ENCODE results near the gene HDAC4. TPM values are rescaled to one million over a fixed set of nuclear protein-coding genes. Genes with fewer than 3 reads are reported as not detected.

HDAC4 gene
- polyA plus RNA-seq, 2 of the 4 experiments (the other 2 are of a cell fraction), result 8.6 to 10.4 TPM

GRCh38 chr2:239137165-239137897, 263.5 kb downstream of the HDAC4 start:
- ChIA-PET CTCF (no interaction called here), POLR2A (no interaction called here)
- Histone ChIP-seq H3K9me3 (no peaks in the 10 kb centered on the region), H3K4me1 (no peaks in the 10 kb centered on the region), H3K27ac (no peak overlapping the region), H3K4me3 (no peak overlapping the region), H3K4me2 (no peak overlapping the region)
- ATAC-seq, result no peak
- TF ChIP-seq KDM1A (IDR thresholded peaks at IDR 0.05; ENCODE audit: low read depth) (no peak), SMC3 (IDR thresholded peaks at IDR 0.05) (no peak), GATA3 (IDR thresholded peaks at IDR 0.05; ENCODE audit: borderline replicate concordance) (no peak), NR3C1 (IDR thresholded peaks at IDR 0.05) (no peak), HOXB5 (CRISPR knock-in tag; IDR thresholded peaks at IDR 0.05) (no peak), EHMT2 (IDR thresholded peaks at IDR 0.05; ENCODE audit: low read depth) (no peak), ZC3H11A (IDR thresholded peaks at IDR 0.05) (no peak), RCOR1 (IDR thresholded peaks at IDR 0.05; ENCODE audit: low read depth, low read length) (no peak), PHF8 (IDR thresholded peaks at IDR 0.05; ENCODE audit: borderline replicate concordance, low read depth) (no peak), NPAS2 (CRISPR knock-in tag; IDR thresholded peaks at IDR 0.05; ENCODE audit: borderline replicate concordance) (no peak), RARB (CRISPR knock-in tag; IDR thresholded peaks at IDR 0.05) (no peak), RFX5 (IDR thresholded peaks at IDR 0.05) (no peak), BHLHE40 (IDR thresholded peaks at IDR 0.05; ENCODE audit: low read depth, low read length) (no peak), CBX8 (IDR thresholded peaks at IDR 0.05) (no peak), TFCP2L1 (CRISPR knock-in tag; IDR thresholded peaks at IDR 0.05) (no peak), MAFK (IDR thresholded peaks at IDR 0.05; ENCODE audit: partially characterized antibody) (no peak), CTCF (IDR thresholded peaks at IDR 0.05) (no peak)
- TF ChIP-seq, protein P1, sequence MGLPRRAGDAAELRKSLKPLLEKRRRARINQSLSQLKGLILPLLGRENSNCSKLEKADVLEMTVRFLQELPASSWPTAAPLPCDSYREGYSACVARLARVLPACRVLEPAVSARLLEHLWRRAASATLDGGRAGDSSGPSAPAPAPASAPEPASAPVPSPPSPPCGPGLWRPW (IDR thresholded peaks at IDR 0.05), result no peak
- TF ChIP-seq, protein P2, sequence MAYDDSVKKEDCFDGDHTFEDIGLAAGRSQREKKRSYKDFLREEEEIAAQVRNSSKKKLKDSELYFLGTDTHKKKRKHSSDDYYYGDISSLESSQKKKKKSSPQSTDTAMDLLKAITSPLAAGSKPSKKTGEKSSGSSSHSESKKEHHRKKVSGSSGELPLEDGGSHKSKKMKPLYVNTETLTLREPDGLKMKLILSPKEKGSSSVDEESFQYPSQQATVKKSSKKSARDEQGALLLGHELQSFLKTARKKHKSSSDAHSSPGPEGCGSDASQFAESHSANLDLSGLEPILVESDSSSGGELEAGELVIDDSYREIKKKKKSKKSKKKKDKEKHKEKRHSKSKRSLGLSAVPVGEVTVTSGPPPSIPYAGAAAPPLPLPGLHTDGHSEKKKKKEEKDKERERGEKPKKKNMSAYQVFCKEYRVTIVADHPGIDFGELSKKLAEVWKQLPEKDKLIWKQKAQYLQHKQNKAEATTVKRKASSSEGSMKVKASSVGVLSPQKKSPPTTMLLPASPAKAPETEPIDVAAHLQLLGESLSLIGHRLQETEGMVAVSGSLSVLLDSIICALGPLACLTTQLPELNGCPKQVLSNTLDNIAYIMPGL (CRISPR knock-in tag; IDR thresholded peaks at IDR 0.05; ENCODE audit: borderline replicate concordance), result no peak
- 89% methylated on average over 14 of the region's 26 CpGs for WGBS (ENCODE audit: missing lambda C conversion rate)
- no peak for DNase-seq (ENCODE audit: low read depth in 1 of 2, low spot score in 1 of 2)
- no peak for FAIRE-seq

GRCh38 chr2:239136762-239137161, 264.1 kb downstream of the HDAC4 start:
- POLR2A ChIA-PET, result no interaction called here
- H3K27ac ChIP-seq, result no peak overlapping the region

More at GRCh38 chr2:239136762-239137161, 264.1 kb downstream of the HDAC4 start:
- Histone ChIP-seq H3K4me2 (no peak overlapping the region), H3K4me3 (no peak overlapping the region), H3K4me1 (no peaks in the 10 kb centered on the region), H3K9me3 (no peaks in the 10 kb centered on the region)
- CTCF ChIA-PET, result no interaction called here
- no peak for ATAC-seq
- TF ChIP-seq POLR2A (IDR thresholded peaks at IDR 0.05; ENCODE audit: low read length), result no peak
- TF ChIP-seq, protein P3, sequence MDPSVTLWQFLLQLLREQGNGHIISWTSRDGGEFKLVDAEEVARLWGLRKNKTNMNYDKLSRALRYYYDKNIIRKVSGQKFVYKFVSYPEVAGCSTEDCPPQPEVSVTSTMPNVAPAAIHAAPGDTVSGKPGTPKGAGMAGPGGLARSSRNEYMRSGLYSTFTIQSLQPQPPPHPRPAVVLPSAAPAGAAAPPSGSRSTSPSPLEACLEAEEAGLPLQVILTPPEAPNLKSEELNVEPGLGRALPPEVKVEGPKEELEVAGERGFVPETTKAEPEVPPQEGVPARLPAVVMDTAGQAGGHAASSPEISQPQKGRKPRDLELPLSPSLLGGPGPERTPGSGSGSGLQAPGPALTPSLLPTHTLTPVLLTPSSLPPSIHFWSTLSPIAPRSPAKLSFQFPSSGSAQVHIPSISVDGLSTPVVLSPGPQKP (IDR thresholded peaks at IDR 0.05; ENCODE audit: low read depth, low read length), result no peak
- no peak for TF ChIP-seq MAZ (IDR thresholded peaks at IDR 0.05; ENCODE audit: borderline replicate concordance, low read depth, low read length)
- TF ChIP-seq MAFK (IDR thresholded peaks at IDR 0.05; ENCODE audit: partially characterized antibody), result no peak
- TF ChIP-seq SREBF2 (IDR thresholded peaks at IDR 0.05), result no peak
- TF ChIP-seq, protein P1 (IDR thresholded peaks at IDR 0.05), result no peak
- no peak for TF ChIP-seq NFE2L2 (conservative IDR thresholded peaks at IDR 0.05; ENCODE audit: low read length)
- no peak for TF ChIP-seq JUN (IDR thresholded peaks at IDR 0.05)
- no peak for TF ChIP-seq FOSB (CRISPR knock-in tag; IDR thresholded peaks at IDR 0.05)
- no peak for TF ChIP-seq MYC (IDR thresholded peaks at IDR 0.05; ENCODE audit: borderline replicate concordance, low read length)
- TF ChIP-seq PHF8 (IDR thresholded peaks at IDR 0.05; ENCODE audit: borderline replicate concordance, low read depth), result no peak
- no peak for FAIRE-seq
- DNase-seq (ENCODE audit: low read depth in 1 of 2, low spot score in 1 of 2), result no peak
- 91% methylated on average over 6 of the region's 6 CpGs for WGBS (ENCODE audit: missing lambda C conversion rate)

Data from A549 (cell line).